Dedifferentiated amniotic fluid mesenchymal stem cell (primary cell): ENCODE measurements around the gene JAK2.
"Not testable (repeated sequence)": the region's sequence is repeated elsewhere in the genome, so short reads cannot be mapped to it uniquely, and the experiment has no call there.

Experiments
- DNase-seq: peaks from one replicate; pipeline ENCODE4 v3.0.0-alpha.2; 2016; ENCODE audit errors: extremely low spot score

Gene JAK2

GRCh38 chr9:4984621-4985385 lies at the start of gene JAK2:
TSS of gene JAK2 (plus strand) at chr9:4985272. CDS start at chr9:5021988, 36,716 bp downstream.
- DNase-seq, result peak; percentile 86

- DNase-seq, result no peak
These were observed 48.8 kb upstream of the JAK2 start for GRCh38 chr9:4936277-4936676.

- DNase-seq, result no peak
These were observed 48.2 kb upstream of the JAK2 start for GRCh38 chr9:4936823-4937222.

- DNase-seq, result no peak
These were observed 47.6 kb upstream of the JAK2 start for GRCh38 chr9:4937446-4937845.

GRCh38 chr9:4938496-4938895 lies 46.6 kb upstream of the JAK2 start:
- DNase-seq, result no peak

GRCh38 chr9:4939118-4939561 lies 45.9 kb upstream of the JAK2 start:
- no peak for DNase-seq

GRCh38 chr9:4942042-4942691 lies 42.9 kb upstream of the JAK2 start:
- DNase-seq, result not testable (repeated sequence)

- DNase-seq, result no peak
These were observed 41.7 kb upstream of the JAK2 start for GRCh38 chr9:4943346-4943745.

GRCh38 chr9:4944431-4945211 lies 40.5 kb upstream of the JAK2 start:
- not testable (repeated sequence) for DNase-seq

GRCh38 chr9:4946937-4947336 lies 38.1 kb upstream of the JAK2 start:
- no peak for DNase-seq

GRCh38 chr9:4955836-4956235 lies 29.2 kb upstream of the JAK2 start:
- DNase-seq, result no peak

GRCh38 chr9:4959031-4959430 lies 26.0 kb upstream of the JAK2 start:
- no peak for DNase-seq

GRCh38 chr9:4962085-4962484 lies 23.0 kb upstream of the JAK2 start:
- DNase-seq, result no peak

GRCh38 chr9:4964540-4964939 lies 20.5 kb upstream of the JAK2 start:
- DNase-seq, result no peak

- DNase-seq, result no peak
These were observed 19.8 kb upstream of the JAK2 start for GRCh38 chr9:4965174-4965821.

- DNase-seq, result no peak
These were observed 17.5 kb upstream of the JAK2 start for GRCh38 chr9:4967523-4967922.

GRCh38 chr9:4969130-4969529 lies 15.9 kb upstream of the JAK2 start:
- no peak for DNase-seq

GRCh38 chr9:4970970-4971641 lies 14.0 kb upstream of the JAK2 start:
- no peak for DNase-seq

- no peak for DNase-seq
These were observed 11.8 kb upstream of the JAK2 start for GRCh38 chr9:4973246-4973645.

- DNase-seq, result no peak
These were observed 11.2 kb upstream of the JAK2 start for GRCh38 chr9:4973902-4974301.

- DNase-seq, result no peak
These were observed 5.8 kb upstream of the JAK2 start for GRCh38 chr9:4979239-4979638.
